Right lobe of liver (tissue), 4 donors: ENCODE data around the gene DDX31.

Source experiments
- CTCF ChIP-seq, 4 donors: fragments of 200-600 bp in 3 of 4; fragments of 450-650 bp in 1 of 4; IDR thresholded peaks; one replicate each; pipeline versions ENCODE4 v1.5.1 to v1.8.0; 2016 to 2022; ENCODE audit warnings: antibody characterized with exemption in 4 of 4, mild to moderate bottlenecking in 2 of 4
- POLR2A ChIP-seq: fragments of 450-650 bp; IDR thresholded peaks from one replicate; pipeline ENCODE4 v1.6.1; 2017; ENCODE audit warnings: antibody characterized with exemption, mild to moderate bottlenecking
- donor health status: DM: no; HTN: no; CAD: no.
- donor health status: DM: no; HTN: no; CAD: no.
- donor health status: DM: no; HTN: yes; CAD: no.

- TF ChIP-seq CTCF (IDR thresholded peaks at IDR 0.05) (no peak), POLR2A (no peak)
Observed at GRCh38 chr9:132596200-132596599, 73.6 kb downstream of the DDX31 start.
